Tibial nerve (tissue), 4 donors: Measurements from ENCODE around the gene LFNG.

Experiments used
- CTCF ChIP-seq, 5 experiments: fragments of 200-600 bp in 3 of 5; fragments of 450-650 bp in 2 of 5; sonication (generic) in 3 of 5; IDR thresholded peaks; one replicate each; pipeline ENCODE4 v1.5.1; 2016 to 2019; ENCODE audit warnings: antibody characterized with exemption in 5 of 5, mild to moderate bottlenecking in 3 of 5, moderate library complexity in 2 of 5
- EP300 ChIP-seq, 2 donors: sonication (generic); formaldehyde crosslinking; IDR thresholded peaks; one replicate each; pipeline ENCODE4 v1.6.1; 2017; ENCODE audit warnings: antibody characterized with exemption in 2 of 2, mild to moderate bottlenecking in 1 of 2
- POLR2A ChIP-seq, 2 donors: fragments of 450-650 bp; IDR thresholded peaks; one replicate each; pipeline ENCODE4 v1.6.1; 2017; ENCODE audit warnings: antibody characterized with exemption in 2 of 2, mild to moderate bottlenecking in 2 of 2, moderate library complexity in 2 of 2

- no peak for TF ChIP-seq CTCF (IDR thresholded peaks at IDR 0.05)
- no peak for TF ChIP-seq EP300 (IDR thresholded peaks at IDR 0.05)
- no peak for TF ChIP-seq POLR2A (IDR thresholded peaks at IDR 0.05)
These were observed 45.9 kb upstream of the LFNG start for GRCh38 chr7:2473496-2474180.
